PC-3 (cell line): ENCODE results near the gene GLCE. TPM values are rescaled to one million over a fixed set of nuclear protein-coding genes. Genes with fewer than 3 reads are reported as not detected.

Experiments used
- ATAC-seq: fragments of 200-7000 bp; cut with Tn5 transposase; 2 replicates; pipeline ENCODE4 v1.9.1; 2020; ENCODE audit warnings: mild to moderate bottlenecking, moderate library complexity
- BruUV-seq: library from RNA; stranded (reverse); fragments of 400-500 nt; replicated peaks from 2 replicates; lab custom pipeline; 2021; lab: Mats Ljungman, UMichigan
- CTCF ChIA-PET: fragments of 300-600 bp; sonication (Branson Sonifier 250); formaldehyde crosslinking; loops from one replicate; lab custom pipeline; 2022; ENCODE audit warnings: antibody characterized with exemption; lab: Charles Lee
- POLR2A ChIA-PET: fragments of 300-600 bp; sonication (Branson Sonifier 250); formaldehyde crosslinking; loops from one replicate; lab custom pipeline; 2022; ENCODE audit warnings: antibody characterized with exemption; ENCODE audit not compliant: unreplicated experiment; lab: Charles Lee
- DNase-seq: peaks from one replicate; pipeline ENCODE4 v3.0.0-alpha.2; 2015
- H2AFZ ChIP-seq: fragments of 300-600 bp; sonication (generic); 2 replicates; pipeline ENCODE4 v1.6.0; 2016; ENCODE audit warnings: antibody characterized with exemption, low read length
- H3F3A ChIP-seq: fragments of 300-600 bp; sonication (generic); one replicate; pipeline ENCODE4 v1.6.0; 2017; ENCODE audit warnings: antibody characterized with exemption, low read length, control low read depth, mild to moderate bottlenecking; ENCODE audit not compliant: unreplicated experiment
- H3K27ac ChIP-seq: fragments of 300-600 bp; sonication (generic); 2 replicates; pipeline ENCODE4 v1.5.1; 2016; ENCODE audit warnings: mild to moderate bottlenecking, low read length
- H3K27me3 ChIP-seq: fragments of 300-600 bp; sonication (generic); 2 replicates; pipeline ENCODE4 v1.6.1; 2016; ENCODE audit warnings: low read length, mixed read lengths
- H3K36me3 ChIP-seq: fragments of 300-600 bp; sonication (generic); 2 replicates; pipeline ENCODE4 v1.6.1; 2016; ENCODE audit warnings: low read depth, mixed run types, low read length, mixed read lengths
- H3K4me1 ChIP-seq: fragments of 300-600 bp; sonication (generic); 2 replicates; pipeline ENCODE4 v1.5.1; 2016; ENCODE audit warnings: low read length; ENCODE audit not compliant: insufficient read depth
- H3K4me2 ChIP-seq: fragments of 300-600 bp; sonication (generic); 2 replicates; pipeline ENCODE4 v1.6.0; 2016; ENCODE audit warnings: low read length
- H3K4me3 ChIP-seq: fragments of 300-600 bp; sonication (generic); 2 replicates; pipeline ENCODE4 v1.5.1; 2016; ENCODE audit warnings: mild to moderate bottlenecking, low read length, mixed read lengths
- H3K79me2 ChIP-seq: fragments of 300-600 bp; sonication (generic); 2 replicates; pipeline ENCODE4 v1.6.1; 2017; ENCODE audit warnings: low read length, mixed read lengths
- H3K9ac ChIP-seq: fragments of 300-600 bp; sonication (generic); 2 replicates; pipeline ENCODE4 v1.6.0; 2016; ENCODE audit warnings: mild to moderate bottlenecking, low read length
- H3K9me2 ChIP-seq: fragments of 300-600 bp; sonication (generic); replicated peaks from 2 replicates; pipeline ENCODE4 v1.6.1; 2016; ENCODE audit warnings: mixed run types, low read length, mixed read lengths
- H3K9me3 ChIP-seq: fragments of 300-600 bp; sonication (generic); 2 replicates; pipeline ENCODE4 v1.6.1; 2016; ENCODE audit warnings: low read length, mixed read lengths
- H4K20me1 ChIP-seq: fragments of 300-600 bp; sonication (generic); 2 replicates; pipeline ENCODE4 v1.6.1; 2016; ENCODE audit warnings: low read length, mixed read lengths
- EZH2 ChIP-seq: fragments of 300-600 bp; sonication (generic); IDR thresholded peaks from one replicate; pipeline ENCODE4 v1.6.1; 2017; ENCODE audit warnings: antibody characterized with exemption, mild to moderate bottlenecking, low read length; ENCODE audit not compliant: unreplicated experiment
- EZH2phosphoT487 ChIP-seq: fragments of 300-600 bp; sonication (generic); IDR thresholded peaks from 2 replicates; pipeline ENCODE4 v1.6.1; 2018; ENCODE audit warnings: mild to moderate bottlenecking, antibody characterized with exemption, low read length, borderline replicate concordance
- intact Hi-C: fragments of 100-400 bp; cut with micrococcal nuclease; formaldehyde crosslinking; loops from 2 replicates; pipeline ENCODE4 v1.9.0; 2023
- total RNA-seq: library from RNA; depleted of rRNA; stranded (reverse); fragments of >200 nt; gene quantifications from 2 replicates; pipeline ENCODE4 v1.2.3, GENCODE V29; 2014
- TF ChIP-seq, protein P1 (sequence below): fragments of 300-600 bp; sonication (generic); conservative IDR thresholded peaks from 2 replicates; pipeline ENCODE4 v1.5.1; 2017; ENCODE audit warnings: antibody characterized with exemption, low read depth, mild to moderate bottlenecking, low read length

Gene GLCE
- total RNA-seq, 1 experiment from 2014 or later: 15.4 TPM

DNA sequence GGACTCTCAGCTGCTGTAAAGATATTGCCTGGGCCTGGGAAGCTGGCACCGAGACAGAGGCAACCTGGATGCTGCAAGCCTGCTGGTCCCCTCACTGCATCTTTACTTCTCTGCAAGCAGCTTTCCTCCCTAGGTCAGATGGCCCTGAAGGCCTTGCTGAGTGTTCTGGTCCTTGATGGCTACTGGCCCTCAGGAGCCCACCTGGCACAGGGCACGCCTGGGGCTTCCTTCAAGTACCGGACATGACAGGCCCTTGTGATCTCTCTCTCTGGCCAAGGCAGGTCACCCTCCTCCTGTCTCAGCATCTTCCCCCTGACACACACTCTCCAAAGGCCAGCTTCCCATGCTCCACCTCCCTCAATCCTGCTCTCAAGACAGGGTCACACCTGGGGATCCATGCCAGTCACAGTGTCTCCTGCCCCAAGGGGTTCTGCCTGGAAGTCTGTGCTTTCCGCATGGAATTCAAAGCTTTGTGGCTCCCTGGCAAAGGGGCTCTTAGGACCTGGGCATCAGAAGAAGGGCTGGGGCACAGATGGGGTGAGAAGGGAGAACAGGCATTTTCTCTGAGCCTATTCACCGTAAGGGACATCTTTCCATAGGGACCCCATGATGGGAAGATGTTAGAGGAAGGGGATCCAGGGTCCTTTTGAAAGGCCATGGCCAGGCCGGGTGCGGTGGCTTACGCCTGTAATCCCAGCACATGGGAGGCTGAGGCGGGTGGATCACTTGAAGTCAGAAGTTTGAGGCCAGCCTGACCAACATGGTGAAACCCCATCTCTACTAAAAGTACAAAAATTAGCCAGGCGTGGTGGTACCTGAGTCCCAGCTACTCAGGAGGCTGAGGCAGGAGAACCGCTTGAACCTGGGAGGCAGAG is 133.5 kb downstream of the GLCE start:
- Histone ChIP-seq H3K4me2 (no peak overlapping the region), H4K20me1 (no peaks in the 10 kb centered on the region), H3F3A (no peaks in the 10 kb centered on the region), H3K79me2 (no peaks in the 10 kb centered on the region), H3K4me3 (no peak overlapping the region), H3K9me2 (no peaks in the 10 kb centered on the region), H3K9me3 (no peaks in the 10 kb centered on the region), H3K27me3 (no peaks in the 10 kb centered on the region), H3K27ac (no peak overlapping the region), H2AFZ (no peak overlapping the region), H3K9ac (no peak overlapping the region), H3K36me3 (no peaks in the 10 kb centered on the region), H3K4me1 (no peaks in the 10 kb centered on the region)
- POLR2A ChIA-PET: interaction anchor here (0.6 kb wide), 1 partner anchor 278 kb away, joined by 7 read pairs; no protein-coding TSS in a partner anchor
- DNase-seq (no peak), ATAC-seq (no peak)
- CTCF ChIA-PET: no interaction called here
- TF ChIP-seq EZH2phosphoT487 (no peak), EZH2 (no peak)
- TF ChIP-seq, protein P1, sequence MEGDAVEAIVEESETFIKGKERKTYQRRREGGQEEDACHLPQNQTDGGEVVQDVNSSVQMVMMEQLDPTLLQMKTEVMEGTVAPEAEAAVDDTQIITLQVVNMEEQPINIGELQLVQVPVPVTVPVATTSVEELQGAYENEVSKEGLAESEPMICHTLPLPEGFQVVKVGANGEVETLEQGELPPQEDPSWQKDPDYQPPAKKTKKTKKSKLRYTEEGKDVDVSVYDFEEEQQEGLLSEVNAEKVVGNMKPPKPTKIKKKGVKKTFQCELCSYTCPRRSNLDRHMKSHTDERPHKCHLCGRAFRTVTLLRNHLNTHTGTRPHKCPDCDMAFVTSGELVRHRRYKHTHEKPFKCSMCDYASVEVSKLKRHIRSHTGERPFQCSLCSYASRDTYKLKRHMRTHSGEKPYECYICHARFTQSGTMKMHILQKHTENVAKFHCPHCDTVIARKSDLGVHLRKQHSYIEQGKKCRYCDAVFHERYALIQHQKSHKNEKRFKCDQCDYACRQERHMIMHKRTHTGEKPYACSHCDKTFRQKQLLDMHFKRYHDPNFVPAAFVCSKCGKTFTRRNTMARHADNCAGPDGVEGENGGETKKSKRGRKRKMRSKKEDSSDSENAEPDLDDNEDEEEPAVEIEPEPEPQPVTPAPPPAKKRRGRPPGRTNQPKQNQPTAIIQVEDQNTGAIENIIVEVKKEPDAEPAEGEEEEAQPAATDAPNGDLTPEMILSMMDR: no peak
- no TSS peak for BruUV-seq
- intact Hi-C loops: no loop called here

DNA sequence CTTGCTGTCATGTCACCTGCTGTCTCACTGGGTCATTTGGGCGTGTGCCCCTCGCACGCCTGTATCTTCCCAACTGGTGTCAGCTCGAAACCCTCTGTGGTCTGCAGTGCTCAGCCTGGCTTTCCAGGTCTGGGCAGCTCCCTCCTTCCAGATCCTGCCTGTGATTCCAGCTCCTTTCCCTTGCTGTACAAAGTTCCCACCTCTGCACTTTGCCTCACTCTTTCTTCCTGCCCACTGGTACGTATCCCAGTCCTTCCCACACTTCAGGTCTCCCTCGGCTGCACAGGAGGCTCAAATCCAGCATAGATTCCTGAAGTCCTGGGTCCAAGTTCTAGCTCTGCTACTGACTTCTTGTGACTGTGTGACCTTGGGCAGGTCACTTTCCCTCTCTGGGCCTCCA is 136.2 kb downstream of the GLCE start:
- Histone ChIP-seq H2AFZ (no peak overlapping the region), H3K9ac (no peak overlapping the region), H3F3A (no peaks in the 10 kb centered on the region), H3K4me1 (peaks cover 8% of the 10 kb centered on the region; the same call in 1 of the 2 replicates), H4K20me1 (no peaks in the 10 kb centered on the region), H3K4me3 (no peak overlapping the region), H3K36me3 (no peaks in the 10 kb centered on the region), H3K9me3 (no peaks in the 10 kb centered on the region), H3K4me2 (no peak overlapping the region), H3K27me3 (no peaks in the 10 kb centered on the region), H3K27ac (no peak overlapping the region), H3K9me2 (no peaks in the 10 kb centered on the region), H3K79me2 (no peaks in the 10 kb centered on the region)
- no TSS peak for BruUV-seq
- intact Hi-C loops: no loop called here
- ATAC-seq: no peak
- ChIA-PET POLR2A (no interaction called here), CTCF (no interaction called here)
- TF ChIP-seq EZH2 (no peak), EZH2phosphoT487 (no peak)
- TF ChIP-seq, protein P1: no peak
- DNase-seq: no peak
